ENCODE data around the gene MARCHF10. TPM values are rescaled to one million over a fixed set of nuclear protein-coding genes. Genes with fewer than 3 reads are reported as not detected.

Gene MARCHF10
- total RNA-seq, 5 donors from 2014 or later (not counting 1 experiment from before 2014, with no cell fraction given), result 0.10 to 0.23 (median 0.13) TPM; not detected in 2

- CTCF ChIA-PET, result no interaction called here
- H3K27me3 Mint-ChIP-seq, result no peaks in the 10 kb centered on the region
Observed at GRCh38 chr17:62690168-62690897, 117.8 kb downstream of the MARCHF10 start.

GRCh38 chr17:62689441-62690167, 118.5 kb downstream of the MARCHF10 start:
- no peak for DNase-seq
- Histone ChIP-seq H3K36me3 (ENCODE audit: control insufficient read depth in 2 of 2, extremely low read depth in 1 of 2, insufficient read depth in 1 of 2, low read length in 1 of 2) (peaks cover 0 to 4% of the 10 kb centered on the region in 2 donors), H3K4me1 (ENCODE audit: control insufficient read depth in 1 of 2, extremely low read depth in 1 of 2, insufficient read depth in 2 of 2, low read length in 2 of 2) (no peaks in the 10 kb centered on the region), H3K27ac (ENCODE audit: low read length) (no peak overlapping the region), H3K9me3 (no peaks in the 10 kb centered on the region), H3K27me3 (replicated peaks in 1 of 2; ENCODE audit: control insufficient read depth in 2 of 2, extremely low read depth in 1 of 2, insufficient read depth in 2 of 2, low read length in 1 of 2) (no peaks in the 10 kb centered on the region), H3K4me3 (ENCODE audit: control insufficient read depth in 1 of 2, extremely low read depth in 1 of 2, low read length in 1 of 2) (no peak overlapping the region)
- no peaks in the 10 kb centered on the region for H3K27me3 Mint-ChIP-seq
- no peak for ATAC-seq (replicated peaks in 1 of 4)
- ChIA-PET CTCF (no interaction called here), POLR2A (no interaction called here)
- no peaks in the 10 kb centered on the region for H3K36me3 Mint-ChIP-seq
- no peak overlapping the region for H3K4me3 Mint-ChIP-seq
- H3K9me3 Mint-ChIP-seq, result no peaks in the 10 kb centered on the region
- 89% methylated on average over 30 of the region's 37 CpGs for WGBS (ENCODE audit: insufficient coverage)
- no peak overlapping the region for H3K27ac Mint-ChIP-seq
- H3K4me1 Mint-ChIP-seq, result no peaks in the 10 kb centered on the region

More at GRCh38 chr17:62690168-62690897, 117.8 kb downstream of the MARCHF10 start:
- Mint-ChIP-seq H3K27ac (no peak overlapping the region), H3K9me3 (no peaks in the 10 kb centered on the region), H3K36me3 (no peaks in the 10 kb centered on the region), H3K4me3 (no peak overlapping the region), H3K4me1 (no peaks in the 10 kb centered on the region)
- ATAC-seq (replicated peaks in 1 of 4) (no peak), DNase-seq (no peak)
- Histone ChIP-seq H3K4me3 (ENCODE audit: control insufficient read depth in 1 of 2, extremely low read depth in 1 of 2, low read length in 1 of 2) (no peak overlapping the region), H3K9me3 (no peaks in the 10 kb centered on the region), H3K27ac (ENCODE audit: low read length) (no peak overlapping the region), H3K27me3 (replicated peaks in 1 of 2; ENCODE audit: control insufficient read depth in 2 of 2, extremely low read depth in 1 of 2, insufficient read depth in 2 of 2, low read length in 1 of 2) (peaks cover 0 to 5% of the 10 kb centered on the region in 2 experiments), H3K36me3 (ENCODE audit: control insufficient read depth in 2 of 2, extremely low read depth in 1 of 2, insufficient read depth in 1 of 2, low read length in 1 of 2) (peaks cover 0 to 4% of the 10 kb centered on the region in 2 donors), H3K4me1 (ENCODE audit: control insufficient read depth in 1 of 2, extremely low read depth in 1 of 2, insufficient read depth in 2 of 2, low read length in 2 of 2) (no peaks in the 10 kb centered on the region)
- WGBS (ENCODE audit: insufficient coverage), result 92% methylated on average over 15 of the region's 19 CpGs
- POLR2A ChIA-PET, result no interaction called here

GRCh38 chr17:62688398-62689160, 119.5 kb downstream of the MARCHF10 start:
- Mint-ChIP-seq H3K9me3 (no peaks in the 10 kb centered on the region), H3K27me3 (no peaks in the 10 kb centered on the region), H3K27ac (no peak overlapping the region), H3K4me3 (no peak overlapping the region), H3K4me1 (no peaks in the 10 kb centered on the region), H3K36me3 (no peaks in the 10 kb centered on the region)
- CTCF ChIA-PET, result no interaction called here
- no peak for DNase-seq
- Histone ChIP-seq H3K4me3 (ENCODE audit: control insufficient read depth in 1 of 2, extremely low read depth in 1 of 2, low read length in 1 of 2) (no peak overlapping the region), H3K27me3 (replicated peaks in 1 of 2; ENCODE audit: control insufficient read depth in 2 of 2, extremely low read depth in 1 of 2, insufficient read depth in 2 of 2, low read length in 1 of 2) (no peaks in the 10 kb centered on the region), H3K27ac (ENCODE audit: low read length) (no peak overlapping the region), H3K4me1 (ENCODE audit: control insufficient read depth in 1 of 2, extremely low read depth in 1 of 2, insufficient read depth in 2 of 2, low read length in 2 of 2) (no peaks in the 10 kb centered on the region), H3K9me3 (no peaks in the 10 kb centered on the region), H3K36me3 (ENCODE audit: control insufficient read depth in 2 of 2, extremely low read depth in 1 of 2, insufficient read depth in 1 of 2, low read length in 1 of 2) (peaks cover 0 to 4% of the 10 kb centered on the region in 2 donors)
- 89% methylated on average over 11 of the region's 11 CpGs for WGBS (ENCODE audit: insufficient coverage)
- POLR2A ChIA-PET, result no interaction called here
- no peak for ATAC-seq (replicated peaks in 1 of 4)

- Histone ChIP-seq H3K27me3 (replicated peaks in 1 of 2; ENCODE audit: control insufficient read depth in 2 of 2, extremely low read depth in 1 of 2, insufficient read depth in 2 of 2, low read length in 1 of 2) (no peaks in the 10 kb centered on the region), H3K4me1 (ENCODE audit: control insufficient read depth in 1 of 2, extremely low read depth in 1 of 2, insufficient read depth in 2 of 2, low read length in 2 of 2) (no peaks in the 10 kb centered on the region), H3K4me3 (ENCODE audit: control insufficient read depth in 1 of 2, extremely low read depth in 1 of 2, low read length in 1 of 2) (no peak overlapping the region), H3K27ac (ENCODE audit: low read length) (no peak overlapping the region), H3K9me3 (no peaks in the 10 kb centered on the region), H3K36me3 (ENCODE audit: control insufficient read depth in 2 of 2, extremely low read depth in 1 of 2, insufficient read depth in 1 of 2, low read length in 1 of 2) (peaks cover 0 to 4% of the 10 kb centered on the region in 2 donors)
- 100% methylated on average over 1 of the region's 4 CpGs for WGBS (ENCODE audit: insufficient coverage)
- DNase-seq (no peak), ATAC-seq (replicated peaks in 1 of 4) (no peak)
- Mint-ChIP-seq H3K36me3 (no peaks in the 10 kb centered on the region), H3K27ac (no peak overlapping the region), H3K4me1 (no peaks in the 10 kb centered on the region), H3K9me3 (no peaks in the 10 kb centered on the region), H3K27me3 (no peaks in the 10 kb centered on the region), H3K4me3 (no peak overlapping the region)
- ChIA-PET CTCF (no interaction called here), POLR2A (no interaction called here)
Observed at GRCh38 chr17:62687997-62688396, 120.1 kb downstream of the MARCHF10 start.

GRCh38 chr17:62684179-62684578, 123.9 kb downstream of the MARCHF10 start:
- Mint-ChIP-seq H3K4me3 (no peak overlapping the region), H3K4me1 (no peaks in the 10 kb centered on the region), H3K9me3 (no peaks in the 10 kb centered on the region), H3K36me3 (no peaks in the 10 kb centered on the region), H3K27ac (no peak overlapping the region), H3K27me3 (no peaks in the 10 kb centered on the region)
- no CpG with 5 or more reads among the region's 4 CpGs for WGBS (ENCODE audit: insufficient coverage)
- ATAC-seq (replicated peaks in 1 of 4) (no peak), DNase-seq (no peak)
- Histone ChIP-seq H3K4me1 (ENCODE audit: control insufficient read depth in 1 of 2, extremely low read depth in 1 of 2, insufficient read depth in 2 of 2, low read length in 2 of 2) (no peaks in the 10 kb centered on the region), H3K9me3 (no peaks in the 10 kb centered on the region), H3K4me3 (ENCODE audit: control insufficient read depth in 1 of 2, extremely low read depth in 1 of 2, low read length in 1 of 2) (no peak overlapping the region), H3K27me3 (replicated peaks in 1 of 2; ENCODE audit: control insufficient read depth in 2 of 2, extremely low read depth in 1 of 2, insufficient read depth in 2 of 2, low read length in 1 of 2) (no peaks in the 10 kb centered on the region), H3K27ac (ENCODE audit: low read length) (no peak overlapping the region), H3K36me3 (ENCODE audit: control insufficient read depth in 2 of 2, extremely low read depth in 1 of 2, insufficient read depth in 1 of 2, low read length in 1 of 2) (peaks cover 0 to 3% of the 10 kb centered on the region in 2 donors)
- CTCF ChIA-PET, result no interaction called here
- POLR2A ChIA-PET, result no interaction called here

GRCh38 chr17:62681939-62682381, 126.2 kb downstream of the MARCHF10 start:
- ChIA-PET CTCF (no interaction called here), POLR2A (no interaction called here)
- no peak overlapping the region for H3K4me3 Mint-ChIP-seq
- DNase-seq, result no peak
- no peak for ATAC-seq (replicated peaks in 1 of 4)
- Histone ChIP-seq H3K27ac (ENCODE audit: low read length) (no peak overlapping the region), H3K27me3 (replicated peaks in 1 of 2; ENCODE audit: control insufficient read depth in 2 of 2, extremely low read depth in 1 of 2, insufficient read depth in 2 of 2, low read length in 1 of 2) (no peaks in the 10 kb centered on the region), H3K4me1 (ENCODE audit: control insufficient read depth in 1 of 2, extremely low read depth in 1 of 2, insufficient read depth in 2 of 2, low read length in 2 of 2) (no peaks in the 10 kb centered on the region), H3K9me3 (no peaks in the 10 kb centered on the region), H3K36me3 (ENCODE audit: control insufficient read depth in 2 of 2, extremely low read depth in 1 of 2, insufficient read depth in 1 of 2, low read length in 1 of 2) (peaks cover 0 to 3% of the 10 kb centered on the region in 2 donors), H3K4me3 (ENCODE audit: control insufficient read depth in 1 of 2, extremely low read depth in 1 of 2, low read length in 1 of 2) (no peak overlapping the region)
- no peaks in the 10 kb centered on the region for H3K36me3 Mint-ChIP-seq
- H3K4me1 Mint-ChIP-seq, result no peaks in the 10 kb centered on the region
- WGBS (ENCODE audit: insufficient coverage), result 92% methylated on average over 7 of the region's 8 CpGs
- H3K9me3 Mint-ChIP-seq, result no peaks in the 10 kb centered on the region
- no peak overlapping the region for H3K27ac Mint-ChIP-seq
- H3K27me3 Mint-ChIP-seq, result no peaks in the 10 kb centered on the region

All from T-cell (primary cell).